ENCODE data around the gene ANKRD31. TPM values are rescaled to one million over a fixed set of nuclear protein-coding genes. Genes with fewer than 3 reads are reported as not detected.

The ANKRD31 gene
- total RNA-seq, 1 donor from 2014 or later = 1.2 TPM

DNA sequence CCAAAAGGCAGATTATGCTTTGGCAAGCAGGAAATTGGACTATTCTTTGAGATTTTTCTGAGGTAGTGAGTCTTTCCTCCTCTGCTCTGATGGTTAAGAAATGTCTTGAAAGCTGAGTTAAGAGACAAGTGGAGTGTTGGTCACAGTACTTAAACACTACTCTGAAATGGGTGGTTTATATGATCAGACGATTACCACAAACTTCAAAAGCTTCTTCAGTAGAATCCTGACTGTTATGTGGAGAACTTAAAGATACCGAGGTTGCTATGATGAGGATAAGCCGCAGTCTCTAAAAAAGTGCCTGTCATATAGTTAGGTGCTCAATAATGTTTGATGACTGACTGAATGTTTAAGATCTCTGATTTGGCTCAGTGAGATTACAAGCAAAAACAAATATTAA lies 208.6 kb downstream of the ANKRD31 start:
- TF ChIP-seq POLR2A (IDR thresholded peaks at IDR 0.05) = no peak
- TF ChIP-seq, protein P1, sequence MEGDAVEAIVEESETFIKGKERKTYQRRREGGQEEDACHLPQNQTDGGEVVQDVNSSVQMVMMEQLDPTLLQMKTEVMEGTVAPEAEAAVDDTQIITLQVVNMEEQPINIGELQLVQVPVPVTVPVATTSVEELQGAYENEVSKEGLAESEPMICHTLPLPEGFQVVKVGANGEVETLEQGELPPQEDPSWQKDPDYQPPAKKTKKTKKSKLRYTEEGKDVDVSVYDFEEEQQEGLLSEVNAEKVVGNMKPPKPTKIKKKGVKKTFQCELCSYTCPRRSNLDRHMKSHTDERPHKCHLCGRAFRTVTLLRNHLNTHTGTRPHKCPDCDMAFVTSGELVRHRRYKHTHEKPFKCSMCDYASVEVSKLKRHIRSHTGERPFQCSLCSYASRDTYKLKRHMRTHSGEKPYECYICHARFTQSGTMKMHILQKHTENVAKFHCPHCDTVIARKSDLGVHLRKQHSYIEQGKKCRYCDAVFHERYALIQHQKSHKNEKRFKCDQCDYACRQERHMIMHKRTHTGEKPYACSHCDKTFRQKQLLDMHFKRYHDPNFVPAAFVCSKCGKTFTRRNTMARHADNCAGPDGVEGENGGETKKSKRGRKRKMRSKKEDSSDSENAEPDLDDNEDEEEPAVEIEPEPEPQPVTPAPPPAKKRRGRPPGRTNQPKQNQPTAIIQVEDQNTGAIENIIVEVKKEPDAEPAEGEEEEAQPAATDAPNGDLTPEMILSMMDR (IDR thresholded peaks at IDR 0.05) = no peak
- TF ChIP-seq POLR2AphosphoS5 (IDR thresholded peaks at IDR 0.05; ENCODE audit: insufficient read depth in 1 of 2, low read depth in 1 of 2) = no peak
- intact Hi-C loops (cut with DNase I) = no loop called here
- no peak for DNase-seq (ENCODE audit: extremely low spot score in 2 of 2)
- Histone ChIP-seq H3K4me1 (no peaks in the 10 kb centered on the region), H3K27ac (no peak overlapping the region), H3K27me3 (no peaks in the 10 kb centered on the region), H3K36me3 (no peaks in the 10 kb centered on the region), H3K4me3 (no peak overlapping the region), H3K9me3 (no peaks in the 10 kb centered on the region)

DNA sequence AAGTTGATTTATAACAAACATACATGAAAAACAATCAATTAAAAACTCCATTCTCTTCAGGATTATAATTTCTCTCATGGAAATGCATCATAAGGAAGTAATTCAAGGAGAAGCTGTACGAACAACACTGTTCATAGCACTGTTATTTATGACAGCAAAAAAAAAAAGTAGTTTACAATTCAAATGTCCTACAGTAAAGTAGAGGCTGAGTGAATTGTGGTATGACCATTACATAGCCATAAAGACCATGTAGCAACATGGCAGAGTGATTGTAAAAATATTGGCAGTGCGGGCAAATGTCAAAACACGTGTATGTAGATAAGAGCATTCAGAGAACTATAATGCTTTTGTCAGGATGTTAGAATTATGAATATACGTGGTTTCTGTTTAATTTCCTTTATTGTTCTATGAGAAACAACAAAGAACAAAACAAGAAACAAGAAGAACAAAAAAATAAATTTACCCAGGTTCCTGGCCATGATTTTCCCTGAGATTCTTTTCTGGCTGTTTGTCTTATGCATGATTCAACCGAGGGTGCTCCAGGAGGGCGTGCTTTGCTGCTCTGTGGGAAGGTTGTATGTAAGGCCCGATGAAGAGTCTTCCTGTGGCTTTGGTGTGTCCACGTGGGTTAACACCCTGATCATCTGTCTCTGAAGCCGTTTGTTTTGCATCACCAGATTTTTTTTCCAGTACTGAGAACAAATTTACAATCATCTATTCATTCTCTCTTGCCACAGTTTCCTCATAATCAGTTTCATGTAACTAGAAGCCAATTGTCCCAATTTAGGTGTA lies 213.1 kb downstream of the ANKRD31 start:
- Histone ChIP-seq H3K4me1 (no peaks in the 10 kb centered on the region), H3K27ac (no peak overlapping the region), H3K9me3 (no peaks in the 10 kb centered on the region), H3K4me3 (no peak overlapping the region), H3K36me3 (no peaks in the 10 kb centered on the region), H3K27me3 (no peaks in the 10 kb centered on the region)
- intact Hi-C loops (cut with DNase I) = no loop called here
- TF ChIP-seq POLR2A (IDR thresholded peaks at IDR 0.05) (no peak), POLR2AphosphoS5 (IDR thresholded peaks at IDR 0.05; ENCODE audit: insufficient read depth in 1 of 2, low read depth in 1 of 2) (no peak)
- TF ChIP-seq, protein P1 (IDR thresholded peaks at IDR 0.05) = no peak
- DNase-seq (ENCODE audit: extremely low spot score in 2 of 2) = no peak

DNA sequence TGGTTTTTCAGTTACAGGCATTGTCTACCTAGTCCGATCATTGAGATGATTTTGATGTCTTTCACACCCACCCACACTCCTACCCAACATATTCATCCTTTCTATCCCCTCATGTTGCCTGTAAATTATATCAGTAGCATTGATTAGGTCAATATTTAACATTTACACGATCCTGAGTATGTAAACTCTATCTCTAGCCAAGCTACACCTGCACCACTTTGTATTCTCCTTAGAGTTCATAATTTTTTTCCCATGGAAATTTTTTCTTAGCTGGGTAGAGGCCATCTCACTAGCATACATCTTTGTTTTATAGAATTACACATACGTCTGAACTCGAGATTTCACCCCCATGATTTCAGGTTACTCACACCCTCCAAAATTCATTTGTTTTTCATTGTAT lies 214.9 kb downstream of the ANKRD31 start:
- Histone ChIP-seq H3K27me3 (no peaks in the 10 kb centered on the region), H3K36me3 (no peaks in the 10 kb centered on the region), H3K27ac (no peak overlapping the region), H3K4me1 (no peaks in the 10 kb centered on the region), H3K9me3 (no peaks in the 10 kb centered on the region), H3K4me3 (no peak overlapping the region)
- intact Hi-C loops (cut with DNase I) = no loop called here
- TF ChIP-seq POLR2AphosphoS5 (IDR thresholded peaks at IDR 0.05; ENCODE audit: insufficient read depth in 1 of 2, low read depth in 1 of 2) = no peak
- TF ChIP-seq, protein P1 (IDR thresholded peaks at IDR 0.05) = no peak
- no peak for TF ChIP-seq POLR2A (IDR thresholded peaks at IDR 0.05)
- no peak for DNase-seq (ENCODE audit: extremely low spot score in 2 of 2)

DNA sequence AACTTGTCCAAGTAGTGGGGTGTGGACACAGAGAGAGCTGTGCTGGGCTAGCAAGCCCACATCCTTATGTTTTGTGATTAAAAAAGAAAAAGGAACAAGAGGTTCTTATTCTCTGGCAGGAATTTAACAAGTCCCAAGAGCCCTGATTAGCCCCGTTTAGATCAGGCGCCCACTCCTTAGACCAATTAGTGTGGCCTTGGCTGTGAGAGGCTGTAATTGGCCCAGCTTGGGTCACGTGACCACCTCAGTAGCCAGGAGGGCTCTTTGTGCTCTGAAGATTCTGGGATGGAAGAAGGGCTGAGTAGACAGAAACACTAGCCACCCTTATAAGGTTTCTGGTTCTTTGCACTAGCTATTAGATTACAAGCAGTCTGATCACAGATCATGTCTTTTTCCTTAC lies 215.5 kb downstream of the ANKRD31 start:
- H3K9me3 ChIP-seq = no peaks in the 10 kb centered on the region
- H3K4me1 ChIP-seq = no peaks in the 10 kb centered on the region
- H3K36me3 ChIP-seq = no peaks in the 10 kb centered on the region
- TF ChIP-seq POLR2AphosphoS5 (IDR thresholded peaks at IDR 0.05; ENCODE audit: insufficient read depth in 1 of 2, low read depth in 1 of 2) = no peak
- no peak for TF ChIP-seq POLR2A (IDR thresholded peaks at IDR 0.05)
- TF ChIP-seq, protein P1 (IDR thresholded peaks at IDR 0.05) = no peak
- no peak for DNase-seq (ENCODE audit: extremely low spot score in 2 of 2)
- H3K27me3 ChIP-seq = no peaks in the 10 kb centered on the region
- intact Hi-C loops (cut with DNase I) = no loop called here
- no peak overlapping the region for H3K27ac ChIP-seq
- H3K4me3 ChIP-seq = no peak overlapping the region

DNA sequence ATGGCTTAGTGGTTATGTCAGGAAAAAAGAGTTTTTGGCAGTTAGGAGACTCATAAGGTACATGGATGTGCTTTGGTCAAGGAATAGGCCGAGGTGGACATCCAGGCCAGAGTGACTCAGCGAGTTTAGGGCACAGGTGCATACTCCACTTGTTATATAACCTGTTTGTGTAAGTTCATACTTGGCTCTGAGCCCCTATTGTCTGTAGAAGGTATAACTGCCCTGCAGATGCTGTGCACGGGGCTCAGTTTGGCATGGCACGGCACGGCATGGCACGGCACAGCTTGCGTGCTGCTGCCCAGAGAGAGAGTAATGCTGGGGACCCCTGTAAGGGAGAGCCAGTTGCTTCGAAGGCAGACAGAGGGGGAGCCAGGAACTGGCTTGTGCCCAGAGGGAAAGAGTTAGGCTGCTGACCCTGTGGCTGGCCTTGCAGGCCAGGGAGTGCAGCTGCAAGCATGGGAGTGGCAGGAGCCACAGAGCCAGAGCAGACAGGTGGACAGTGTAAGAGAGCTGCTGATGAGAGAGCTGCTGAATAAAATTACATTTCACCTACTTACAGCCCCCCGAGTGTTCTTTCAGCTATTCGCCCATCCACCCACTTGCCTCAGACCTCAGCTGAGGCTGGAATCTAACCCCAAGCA lies 216.5 kb downstream of the ANKRD31 start:
- intact Hi-C loops (cut with DNase I) = no loop called here
- H3K27ac ChIP-seq = no peak overlapping the region
- no peaks in the 10 kb centered on the region for H3K4me1 ChIP-seq

More for the DNA sequence above, 216.5 kb downstream of the ANKRD31 start:
- TF ChIP-seq POLR2A (IDR thresholded peaks at IDR 0.05) (no peak), POLR2AphosphoS5 (IDR thresholded peaks at IDR 0.05; ENCODE audit: insufficient read depth in 1 of 2, low read depth in 1 of 2) (no peak)
- TF ChIP-seq, protein P1 (IDR thresholded peaks at IDR 0.05) = no peak
- no peaks in the 10 kb centered on the region for H3K36me3 ChIP-seq
- no peak for DNase-seq (ENCODE audit: extremely low spot score in 2 of 2)
- no peaks in the 10 kb centered on the region for H3K27me3 ChIP-seq
- no peak overlapping the region for H3K4me3 ChIP-seq
- no peaks in the 10 kb centered on the region for H3K9me3 ChIP-seq

Measured in vagina (tissue), 2 donors.